GM18858 (cell line): ENCODE results near the gene CA10.

Experiments
- ATAC-seq: cut with Tn5 transposase; IDR thresholded peaks from one replicate; pipeline ENCODE4 v1.9.1; 2021; ENCODE audit not compliant: unreplicated experiment

Gene CA10

DNA sequence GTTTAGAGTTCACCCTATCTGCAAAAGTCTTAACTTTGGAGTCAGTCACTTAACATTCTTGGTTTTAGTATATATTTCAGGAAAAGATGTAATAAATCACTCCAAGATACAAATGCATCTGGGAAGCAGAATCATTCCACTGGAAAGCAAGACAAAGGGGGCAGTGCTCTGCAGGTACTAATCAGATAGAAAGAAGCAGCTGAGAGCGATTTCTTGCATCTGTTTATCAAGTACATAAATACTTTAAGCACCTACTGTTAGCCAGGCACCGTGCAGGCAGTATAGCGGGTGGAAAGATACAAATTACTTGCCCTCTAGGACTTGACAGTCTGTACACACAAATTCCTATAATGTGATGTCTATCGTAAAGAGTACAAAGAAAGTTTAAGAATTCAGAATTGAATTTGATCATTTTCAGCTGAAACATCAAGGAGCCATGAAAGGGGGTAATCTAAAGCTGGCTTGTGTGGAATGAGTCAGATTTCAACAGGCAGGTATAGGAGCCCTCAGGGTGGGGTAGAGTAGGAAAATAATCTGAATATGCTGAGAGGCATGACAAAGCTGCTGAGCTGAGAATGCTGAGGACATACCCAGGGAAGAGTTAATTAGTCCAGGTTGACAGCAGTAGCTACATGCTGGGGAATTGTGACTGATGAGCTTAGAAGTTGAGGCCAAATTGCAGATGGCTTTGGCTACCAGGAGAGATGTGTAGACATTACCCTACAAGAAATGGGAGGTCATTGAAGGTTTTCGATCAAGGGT lies 110.2 kb downstream of the CA10 start:
- ATAC-seq: no peak

DNA sequence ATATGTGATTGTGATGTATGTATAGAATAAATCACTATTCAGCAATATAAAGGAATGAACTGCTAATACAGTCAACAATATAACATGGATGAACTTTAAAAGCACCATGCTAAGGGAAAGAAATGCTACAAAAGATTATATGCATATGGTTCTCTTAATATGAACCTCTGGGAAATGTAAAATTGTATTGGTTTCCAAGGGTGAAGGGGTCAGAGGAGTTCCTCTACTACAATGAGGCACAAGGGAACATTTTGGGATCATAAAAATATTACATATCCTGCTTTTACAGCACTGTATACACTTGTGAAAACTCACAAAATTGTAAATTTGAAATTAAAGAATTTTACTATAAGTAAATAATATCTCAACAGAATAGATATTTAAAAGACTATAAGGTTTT lies 111.4 kb downstream of the CA10 start:
- no peak for ATAC-seq

DNA sequence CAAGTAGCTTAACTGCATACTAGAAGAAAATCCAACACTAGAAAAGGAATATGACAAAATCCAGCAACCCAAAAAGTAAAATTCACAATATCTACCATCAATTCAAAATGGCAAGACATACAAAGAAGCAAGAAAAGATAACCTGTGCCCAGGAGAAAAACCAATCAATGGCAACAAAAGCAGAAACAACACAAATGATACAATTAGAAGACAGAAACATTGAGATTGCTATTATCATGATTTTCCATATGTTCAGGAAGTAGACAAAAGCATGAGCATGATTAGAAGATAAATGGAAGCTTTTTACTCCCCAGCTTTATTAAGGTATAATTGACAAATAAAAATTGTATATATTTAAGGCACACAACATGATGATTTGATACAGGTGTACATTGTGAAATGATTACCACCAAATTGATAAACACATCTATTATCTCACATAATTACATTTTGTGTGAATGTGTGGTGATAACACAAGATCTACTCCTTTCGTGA lies 117.3 kb downstream of the CA10 start:
- ATAC-seq: no peak

DNA sequence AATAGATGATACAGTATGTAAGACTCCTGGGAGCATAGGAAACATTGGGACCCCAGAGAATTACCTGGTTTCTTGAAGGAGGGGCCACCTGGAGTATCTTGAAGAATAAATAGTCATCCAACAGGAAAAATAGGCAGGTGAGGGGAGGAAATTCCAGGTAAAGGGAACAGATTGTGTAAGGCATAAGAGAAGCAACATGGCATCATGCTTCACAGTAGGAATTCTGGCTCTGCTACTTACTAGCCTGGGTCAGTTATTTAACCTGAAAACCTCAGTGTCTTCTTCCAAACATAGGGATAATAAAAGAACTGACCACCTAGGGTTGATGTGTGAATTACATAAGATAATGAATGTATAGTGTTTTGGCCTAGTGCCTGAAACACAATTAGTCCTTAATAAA lies 122.1 kb downstream of the CA10 start:
- ATAC-seq: no peak

DNA sequence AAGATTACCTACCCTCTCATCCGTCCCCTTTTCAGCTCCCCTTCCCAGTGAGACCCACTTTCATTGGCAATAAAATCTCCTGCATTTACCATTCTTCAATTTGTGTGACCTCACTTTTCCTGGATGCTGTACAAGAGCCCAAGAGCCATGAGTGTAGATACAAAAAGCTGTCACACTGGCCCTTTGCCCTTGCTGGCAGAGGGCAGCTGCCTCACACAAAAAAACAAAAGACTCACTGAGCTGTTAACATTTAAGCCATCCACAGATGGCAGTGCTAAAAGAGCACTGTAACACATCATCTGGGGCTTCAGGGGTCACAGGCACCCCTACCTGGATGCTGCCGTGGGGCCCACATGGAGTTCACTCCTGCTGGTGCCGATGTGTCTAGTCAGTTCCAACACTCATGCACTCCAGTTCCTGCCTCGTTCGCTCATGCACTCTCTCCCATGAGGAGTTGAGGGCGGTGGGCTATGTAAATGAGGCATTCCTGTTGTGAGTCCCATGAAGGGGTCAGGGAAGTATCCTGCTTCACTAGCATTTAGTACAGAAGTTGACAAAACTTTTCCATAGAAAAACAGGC lies 123.1 kb downstream of the CA10 start:
- no peak for ATAC-seq

GRCh38 chr17:52032454-52032853 lies 126.1 kb downstream of the CA10 start:
- ATAC-seq: no peak

- ATAC-seq: no peak
Observed at GRCh38 chr17:52030052-52030451, 128.5 kb downstream of the CA10 start.

DNA sequence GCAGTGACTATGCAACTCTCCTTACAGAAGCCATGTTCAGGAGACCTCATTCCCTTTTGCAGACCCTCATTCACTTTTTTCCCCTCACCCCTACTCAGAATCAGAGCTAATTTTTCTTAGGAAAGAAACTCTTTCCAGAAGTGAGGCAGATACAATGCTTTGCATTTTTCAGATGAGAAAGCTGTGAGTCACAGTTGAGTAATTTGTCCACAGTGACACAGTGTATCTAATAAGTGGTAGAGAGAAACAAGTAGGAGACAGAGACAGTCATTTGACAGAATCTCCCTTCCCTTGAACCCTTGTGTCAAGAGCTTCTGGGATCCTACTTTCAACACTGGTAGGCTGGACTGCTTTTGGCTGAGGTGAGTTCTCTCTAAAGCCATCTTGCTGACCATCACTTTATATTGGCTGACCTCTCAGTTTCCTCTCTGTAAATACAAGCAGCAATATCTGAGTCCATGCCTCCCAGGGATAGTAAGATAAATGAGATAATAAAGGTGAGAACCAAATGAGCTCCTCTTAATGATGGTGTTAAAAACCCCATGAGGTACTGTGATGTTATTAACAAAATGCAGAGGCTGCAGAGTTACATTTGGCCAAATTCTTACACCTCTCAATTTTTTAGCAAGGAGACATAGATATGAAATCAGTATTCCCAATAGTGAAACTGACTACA lies 130.8 kb downstream of the CA10 start:
- ATAC-seq: no peak

DNA sequence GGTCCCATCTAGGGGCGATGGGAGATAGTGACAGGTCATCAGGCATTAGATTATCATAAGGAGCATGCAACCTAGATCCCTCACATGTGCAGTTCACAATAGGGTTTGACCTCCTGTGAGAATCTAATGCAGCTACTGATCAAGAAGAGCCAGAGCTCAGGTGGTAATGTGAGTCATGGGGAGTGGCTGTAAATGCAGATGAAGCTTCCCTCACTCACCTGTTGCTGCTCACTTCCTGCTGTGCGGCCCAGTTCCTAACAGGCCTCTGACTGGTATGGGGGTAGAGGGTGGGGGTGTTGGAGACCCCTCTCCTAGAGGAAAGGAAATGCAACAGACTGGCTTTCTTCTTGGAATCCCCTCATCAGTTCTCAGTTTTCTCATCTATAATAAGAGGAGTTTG lies 131.4 kb downstream of the CA10 start:
- ATAC-seq: no peak

DNA sequence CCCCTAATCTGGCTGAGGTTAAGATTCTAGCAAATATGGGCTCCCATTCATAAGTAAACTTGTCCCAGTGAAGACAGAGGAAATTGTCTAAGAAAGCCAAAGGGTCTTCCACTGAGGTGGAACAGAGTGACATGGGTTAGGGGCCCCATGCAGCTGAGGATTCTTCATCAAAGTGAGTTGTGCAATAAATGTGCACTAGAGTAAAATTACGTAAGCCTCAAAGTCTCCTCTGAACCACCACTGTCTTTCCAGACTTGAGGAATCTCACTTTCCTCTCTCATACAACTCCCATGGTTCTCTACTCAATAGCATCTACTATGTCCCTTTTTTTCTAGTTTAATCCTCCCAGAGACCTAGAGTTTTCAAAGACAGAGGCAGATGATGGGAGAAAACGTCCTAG lies 132.4 kb downstream of the CA10 start:
- no peak for ATAC-seq

- ATAC-seq: no peak
Observed at GRCh38 chr17:52025236-52025635, 133.3 kb downstream of the CA10 start.

DNA sequence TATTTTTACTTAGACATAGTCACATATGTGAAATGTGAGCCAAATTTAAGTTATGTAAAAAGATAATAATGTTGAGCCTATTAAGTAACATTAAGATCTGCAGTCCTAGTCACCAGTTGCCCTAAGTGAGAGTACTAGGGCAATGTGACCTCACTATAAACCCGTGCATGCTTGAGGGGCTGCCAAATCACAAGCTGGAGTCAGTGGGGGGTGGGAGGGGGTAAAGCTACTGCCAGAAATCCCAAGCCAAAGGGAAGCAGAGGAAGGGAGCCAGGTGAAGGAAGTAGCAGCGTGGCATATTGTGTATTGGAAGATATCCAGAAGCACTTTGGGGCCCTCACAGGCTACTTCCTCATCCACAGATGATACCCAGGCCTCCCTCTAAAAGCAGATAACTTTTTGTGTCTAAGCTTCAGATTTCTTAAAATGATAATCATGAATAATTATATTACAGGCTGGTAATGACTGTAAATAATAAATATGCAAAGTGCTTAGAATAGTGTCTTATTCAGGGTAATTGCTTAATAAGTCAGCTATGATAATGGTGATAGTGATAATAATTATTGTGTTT lies 134.1 kb downstream of the CA10 start:
- no peak for ATAC-seq

DNA sequence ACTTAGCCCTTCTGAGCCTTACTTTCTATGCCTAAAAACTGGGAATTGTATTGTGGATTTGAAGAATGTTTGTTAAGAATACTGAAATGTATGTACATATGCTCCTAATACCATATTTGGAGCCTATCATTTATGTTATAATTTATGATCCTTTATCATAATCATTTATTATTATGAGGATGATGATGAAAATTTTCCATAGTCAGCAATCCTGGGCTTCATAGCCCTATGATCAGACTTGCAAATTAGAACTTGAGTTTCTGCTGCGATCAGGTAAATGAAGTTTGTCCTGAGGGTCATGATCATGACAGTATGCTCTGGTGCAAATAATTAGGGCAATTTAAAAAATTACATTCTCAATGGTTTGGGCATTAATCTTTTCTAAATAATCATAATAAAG lies 147.4 kb downstream of the CA10 start:
- no peak for ATAC-seq

GRCh38 chr17:51999654-52000053 lies 158.9 kb downstream of the CA10 start:
- no peak for ATAC-seq

DNA sequence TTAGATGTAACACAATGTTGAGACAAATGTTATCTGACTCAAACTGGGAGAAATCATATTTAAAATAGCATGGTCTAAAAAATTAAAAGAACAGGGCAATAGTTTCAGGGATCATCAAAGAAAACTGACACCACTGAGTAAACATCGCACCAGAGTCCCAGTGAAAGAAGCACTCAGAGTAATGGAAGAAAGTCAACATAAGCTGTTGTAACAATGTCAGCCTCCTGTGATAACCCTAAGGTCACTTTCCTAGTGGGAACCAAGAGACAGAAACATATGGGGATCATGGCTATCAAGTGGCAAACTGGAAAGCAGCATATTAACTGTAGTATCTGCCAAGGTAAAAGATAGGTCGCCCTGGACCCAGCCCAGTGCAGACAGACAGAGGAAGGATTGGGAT lies 160.8 kb downstream of the CA10 start:
- ATAC-seq: no peak

DNA sequence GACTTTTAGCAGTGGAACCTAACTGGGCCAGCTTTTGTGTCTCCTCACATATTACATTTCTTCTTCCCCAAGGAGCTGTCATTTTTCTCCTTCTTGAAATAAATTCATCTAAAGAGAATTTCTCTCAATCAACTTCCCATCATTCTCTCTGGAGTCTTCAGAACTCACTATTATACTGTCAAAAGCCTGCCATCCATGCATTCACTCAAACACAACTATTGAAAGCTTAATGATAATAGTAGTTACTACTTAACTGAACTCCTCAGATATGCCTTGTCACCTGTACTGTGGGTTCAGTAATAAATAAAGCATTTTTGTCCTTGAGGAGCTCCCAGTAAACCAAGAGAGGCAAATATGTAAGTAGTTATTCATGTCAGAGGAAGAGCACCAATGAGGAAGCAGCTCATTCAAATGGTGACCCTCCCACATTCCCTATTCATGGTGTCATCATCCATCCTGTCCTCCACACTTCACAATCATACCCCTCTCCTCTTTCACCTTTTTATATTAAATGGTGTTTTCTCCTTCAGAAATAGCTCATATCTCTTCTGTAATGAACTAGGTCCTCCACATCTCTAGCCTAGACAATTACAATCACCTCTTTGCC lies 162.6 kb downstream of the CA10 start:
- ATAC-seq: no peak

- ATAC-seq: no peak
Observed at GRCh38 chr17:51992864-51993416, 165.6 kb downstream of the CA10 start.

DNA sequence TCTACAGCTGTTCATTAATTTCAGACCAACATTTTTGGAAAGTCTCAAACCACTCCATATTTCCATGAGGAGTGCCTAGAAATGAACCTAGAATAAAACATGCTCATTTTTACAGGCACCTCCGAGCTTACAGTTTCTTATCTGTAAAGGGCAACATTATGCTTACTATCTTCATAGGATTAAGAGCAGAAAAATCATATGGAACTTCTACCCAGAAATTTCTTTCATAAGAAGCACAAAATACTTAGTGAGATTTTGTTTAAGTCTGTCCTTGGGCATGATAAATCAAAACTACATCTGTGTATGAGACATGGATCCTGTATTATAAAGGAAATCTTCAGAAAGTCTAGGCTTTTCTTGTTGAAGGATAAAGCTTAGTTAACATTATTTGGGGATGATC lies 187.4 kb downstream of the CA10 start:
- no peak for ATAC-seq

DNA sequence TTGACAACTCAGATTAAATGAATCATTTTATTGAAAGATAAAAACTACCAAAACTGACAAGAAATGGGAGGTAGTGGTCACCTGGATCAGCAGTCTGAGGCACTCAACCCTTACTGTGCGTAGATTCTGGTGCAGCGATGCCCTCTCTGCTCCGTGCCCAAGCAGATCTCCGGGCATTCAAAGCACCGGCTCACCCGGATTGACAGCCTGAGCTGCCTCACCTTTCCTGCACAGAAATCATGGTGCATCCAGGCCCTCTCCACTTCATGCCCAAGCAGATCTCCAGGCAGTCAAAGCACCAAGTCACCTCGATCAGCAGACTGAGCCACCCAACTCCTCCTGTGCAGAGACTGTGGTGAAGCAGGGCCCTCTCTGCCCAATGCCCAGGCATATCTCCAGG lies 196.8 kb downstream of the CA10 start:
- ATAC-seq: no peak

GRCh38 chr17:51957786-51958185 lies 200.7 kb downstream of the CA10 start:
- no peak for ATAC-seq

GRCh38 chr17:51955245-51955644 lies 203.3 kb downstream of the CA10 start:
- no peak for ATAC-seq
